Coronary artery (tissue), 2 donors: ENCODE data around the gene SLC2A4RG.

Source experiments
- DNase-seq: peaks from one replicate; pipeline ENCODE4 v3.0.0-alpha.2; 2017; ENCODE audit warnings: low spot score
- H3K27ac ChIP-seq, 2 donors: fragments of 200-600 bp; sonication (generic); one replicate each; pipeline ENCODE4 v1.5.1; 2016 to 2019
- H3K4me3 ChIP-seq: fragments of 200-600 bp; sonication (generic); 2 replicates; pipeline ENCODE4 v1.5.1; 2016; ENCODE audit warnings: mild to moderate bottlenecking, moderate library complexity
- CTCF ChIP-seq: fragments of 200-600 bp; sonication (generic); IDR thresholded peaks from one replicate; pipeline ENCODE4 v1.5.1; 2019; ENCODE audit warnings: antibody characterized with exemption

SLC2A4RG gene, protein sequence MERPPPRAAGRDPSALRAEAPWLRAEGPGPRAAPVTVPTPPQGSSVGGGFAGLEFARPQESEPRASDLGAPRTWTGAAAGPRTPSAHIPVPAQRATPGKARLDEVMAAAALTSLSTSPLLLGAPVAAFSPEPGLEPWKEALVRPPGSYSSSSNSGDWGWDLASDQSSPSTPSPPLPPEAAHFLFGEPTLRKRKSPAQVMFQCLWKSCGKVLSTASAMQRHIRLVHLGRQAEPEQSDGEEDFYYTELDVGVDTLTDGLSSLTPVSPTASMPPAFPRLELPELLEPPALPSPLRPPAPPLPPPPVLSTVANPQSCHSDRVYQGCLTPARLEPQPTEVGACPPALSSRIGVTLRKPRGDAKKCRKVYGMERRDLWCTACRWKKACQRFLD

DNA sequence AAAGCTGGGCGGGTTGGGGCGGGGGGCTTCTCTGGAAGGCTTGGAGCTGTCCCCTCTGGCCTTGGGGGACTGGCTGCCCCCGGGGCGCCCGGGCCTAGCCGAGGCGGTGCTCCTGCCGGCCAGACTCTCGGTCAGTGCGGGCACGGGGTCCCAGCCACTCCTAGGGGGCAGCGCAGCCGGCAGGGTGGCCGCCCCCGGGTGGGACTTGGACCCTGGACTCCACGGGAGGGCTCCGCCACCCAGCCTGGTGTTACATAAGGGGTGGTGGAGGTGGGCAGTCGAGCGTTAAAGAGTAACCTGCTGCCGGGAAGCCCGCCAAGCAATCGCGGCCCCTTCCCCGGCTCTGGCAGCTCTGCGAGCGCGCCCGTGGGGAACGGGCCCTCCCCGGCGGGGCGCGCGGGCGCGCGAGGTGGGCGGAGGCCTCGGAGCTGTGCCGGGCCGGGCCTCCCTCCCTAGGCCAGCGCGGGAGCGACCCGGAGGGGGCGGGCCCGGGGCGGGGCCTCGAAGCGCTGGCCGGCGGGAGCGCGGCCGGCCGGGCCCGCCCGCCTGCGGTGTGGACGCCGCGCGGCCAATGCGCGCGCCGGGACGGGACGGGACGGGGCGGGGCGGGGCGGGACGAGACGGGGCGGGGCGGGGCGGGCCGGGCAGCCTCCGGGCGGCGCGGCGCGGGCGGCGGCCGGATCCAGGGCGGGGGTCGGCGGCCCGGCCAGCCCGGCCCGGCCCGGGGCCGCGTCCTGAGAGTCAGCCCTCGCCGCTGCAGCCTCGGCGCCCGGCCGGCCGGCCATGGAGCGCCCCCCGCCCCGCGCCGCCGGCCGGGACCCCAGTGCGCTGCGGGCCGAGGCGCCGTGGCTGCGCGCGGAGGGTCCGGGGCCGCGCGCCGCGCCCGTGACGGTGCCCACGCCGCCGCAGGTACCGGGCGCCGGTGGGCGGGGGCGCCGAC is at the start of gene SLC2A4RG:
Gene SLC2A4RG (plus strand): TSS at position 647 of the 940 bp plus-strand sequence. CDS start 137 bp downstream, at position 784.
- Histone ChIP-seq H3K4me3 (peak within 1 kb of the TSS; percentile 78), H3K27ac (peak within 1 kb of the TSS; percentile 83 to 93)
- DNase-seq = peak; percentile 83
- TF ChIP-seq CTCF = no peak

DNA sequence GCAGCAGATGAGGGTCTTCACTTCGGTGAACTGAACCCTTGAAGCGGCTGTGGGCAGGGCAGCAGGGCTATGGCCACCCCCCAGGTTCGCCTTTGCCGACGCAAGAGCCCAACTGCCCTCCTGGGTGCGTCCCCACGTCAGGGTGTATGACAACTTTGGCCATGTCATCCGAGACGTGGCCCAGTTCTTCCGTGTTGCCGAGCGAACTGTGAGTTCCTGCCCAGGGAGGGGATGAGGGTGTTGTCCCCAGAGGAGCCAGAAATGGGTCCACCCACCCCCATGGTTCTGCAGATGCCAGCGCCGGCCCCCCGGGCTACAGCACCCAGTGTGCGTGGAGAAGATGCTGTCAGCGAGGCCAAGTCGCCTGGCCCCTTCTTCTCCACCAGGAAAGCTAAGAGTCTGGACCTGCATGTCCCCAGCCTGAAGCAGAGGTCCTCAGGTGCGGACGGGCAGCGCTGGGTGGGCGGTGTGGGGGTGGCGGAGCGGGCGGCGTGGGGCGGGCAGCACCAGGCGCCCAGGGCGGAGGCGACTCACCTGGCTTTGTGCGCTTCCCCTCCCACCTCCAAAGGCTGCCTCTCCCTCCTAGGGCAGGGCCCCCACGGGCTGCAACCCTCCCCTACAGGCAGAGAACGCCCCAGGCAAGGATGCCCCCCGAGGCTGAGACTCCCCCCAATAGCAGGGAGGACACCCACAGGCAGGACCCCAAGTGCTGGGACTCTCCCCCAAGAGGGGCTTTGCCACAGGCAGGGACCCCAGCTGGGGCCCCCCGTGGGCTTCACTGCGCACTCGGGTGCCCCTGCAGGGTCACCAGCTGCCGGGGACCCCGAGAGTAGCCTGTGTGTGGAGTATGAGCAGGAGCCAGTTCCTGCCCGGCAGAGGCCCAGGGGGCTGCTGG is 49.3 kb upstream of the SLC2A4RG start:
- H3K27ac ChIP-seq = peak overlapping the region in 1 of 2 donors; percentile 5
- TF ChIP-seq CTCF = no peak
- no peak overlapping the region for H3K4me3 ChIP-seq
- peak; percentile 74 for DNase-seq

GRCh38 chr20:63690898-63691710 is 48.5 kb upstream of the SLC2A4RG start:
- H3K27ac ChIP-seq = peak overlapping the region in 1 of 2 donors; percentile 5
- no peak overlapping the region for H3K4me3 ChIP-seq
- TF ChIP-seq CTCF = no peak
- DNase-seq = peak; percentile 75

GRCh38 chr20:63691711-63692435 is 47.7 kb upstream of the SLC2A4RG start:
- no peak for DNase-seq
- TF ChIP-seq CTCF = no peak
- H3K4me3 ChIP-seq = no peak overlapping the region
- H3K27ac ChIP-seq = peak overlapping the region in 1 of 2 donors; percentile 62

DNA sequence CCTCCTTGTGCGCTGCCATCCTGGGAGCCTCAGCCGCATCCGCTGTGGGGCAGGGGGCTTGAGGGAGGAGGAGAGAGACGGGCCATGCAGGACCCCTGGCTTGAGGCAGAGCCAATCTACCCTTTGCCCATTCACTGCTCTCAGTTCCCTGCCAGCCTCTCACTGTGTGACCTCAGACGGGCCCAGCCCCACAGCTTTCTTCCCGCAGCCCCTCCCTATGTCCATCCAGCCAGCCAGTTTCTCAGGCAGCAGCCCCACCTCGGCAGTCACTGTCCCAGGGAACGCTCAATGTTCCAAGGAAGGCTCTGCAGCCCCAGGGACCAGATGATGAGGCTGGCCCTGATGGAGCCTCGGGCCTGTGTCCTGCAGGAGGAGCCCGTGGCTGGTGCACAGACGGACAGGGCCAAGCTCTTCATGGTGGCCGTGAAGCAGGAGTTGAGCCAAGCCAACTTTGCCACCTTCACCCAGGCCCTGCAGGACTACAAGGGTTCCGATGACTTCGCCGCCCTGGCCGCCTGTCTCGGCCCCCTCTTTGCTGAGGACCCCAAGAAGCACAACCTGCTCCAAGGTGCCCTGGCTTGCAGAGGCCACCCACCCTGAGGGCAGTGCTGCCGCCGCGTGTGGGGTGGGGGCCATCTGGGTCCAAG is 47.0 kb upstream of the SLC2A4RG start:
- Histone ChIP-seq H3K27ac (peak overlapping the region in 1 of 2 donors; percentile 62), H3K4me3 (no peak overlapping the region)
- peak; percentile 74 for DNase-seq
- no peak for TF ChIP-seq CTCF
